ENCODE data around the gene NCOA7. TPM values are rescaled to one million over a fixed set of nuclear protein-coding genes. Genes with fewer than 3 reads are reported as not detected.

The NCOA7 gene
- total RNA-seq, 1 donor from 2014 or later = 11.2 TPM

- Mint-ChIP-seq H3K4me1 (no peaks in the 10 kb centered on the region), H3K36me3 (ENCODE audit: low read depth) (no peaks in the 10 kb centered on the region), H3K27ac (ENCODE audit: unreplicated experiment) (no peak overlapping the region), H3K9me3 (no peaks in the 10 kb centered on the region), H3K4me3 (no peak overlapping the region), H3K27me3 (ENCODE audit: low read depth) (no peaks in the 10 kb centered on the region)
- DNase-seq (ENCODE audit: low read depth, low spot score) = no peak
- TF ChIP-seq CTCF (conservative IDR thresholded peaks at IDR 0.05) = no peak
These were observed 76.8 kb downstream of the NCOA7 start for GRCh38 chr6:125867483-125867942.

- TF ChIP-seq CTCF (conservative IDR thresholded peaks at IDR 0.05) = no peak
- Mint-ChIP-seq H3K36me3 (ENCODE audit: low read depth) (no peaks in the 10 kb centered on the region), H3K4me1 (no peaks in the 10 kb centered on the region), H3K27ac (ENCODE audit: unreplicated experiment) (no peak overlapping the region), H3K4me3 (no peak overlapping the region), H3K27me3 (ENCODE audit: low read depth) (no peaks in the 10 kb centered on the region), H3K9me3 (no peaks in the 10 kb centered on the region)
- DNase-seq (ENCODE audit: low read depth, low spot score) = no peak
These were observed 77.5 kb downstream of the NCOA7 start for GRCh38 chr6:125868252-125868651.

- TF ChIP-seq CTCF (conservative IDR thresholded peaks at IDR 0.05) = no peak
- H3K4me3 Mint-ChIP-seq = no peak overlapping the region
- no peaks in the 10 kb centered on the region for H3K36me3 Mint-ChIP-seq (ENCODE audit: low read depth)
- H3K4me1 Mint-ChIP-seq = no peaks in the 10 kb centered on the region
- H3K27me3 Mint-ChIP-seq (ENCODE audit: low read depth) = no peaks in the 10 kb centered on the region
- no peak for DNase-seq (ENCODE audit: low read depth, low spot score)
- no peaks in the 10 kb centered on the region for H3K9me3 Mint-ChIP-seq
- H3K27ac Mint-ChIP-seq (ENCODE audit: unreplicated experiment) = no peak overlapping the region
These were observed 78.1 kb downstream of the NCOA7 start for GRCh38 chr6:125868678-125869395.

GRCh38 chr6:125869427-125869826 is 78.7 kb downstream of the NCOA7 start:
- no peak overlapping the region for H3K27ac Mint-ChIP-seq (ENCODE audit: unreplicated experiment)
- H3K9me3 Mint-ChIP-seq = no peaks in the 10 kb centered on the region
- H3K4me1 Mint-ChIP-seq = no peaks in the 10 kb centered on the region
- no peak for DNase-seq (ENCODE audit: low read depth, low spot score)
- no peak overlapping the region for H3K4me3 Mint-ChIP-seq
- H3K27me3 Mint-ChIP-seq (ENCODE audit: low read depth) = no peaks in the 10 kb centered on the region
- no peak for TF ChIP-seq CTCF (conservative IDR thresholded peaks at IDR 0.05)
- no peaks in the 10 kb centered on the region for H3K36me3 Mint-ChIP-seq (ENCODE audit: low read depth)

- no peaks in the 10 kb centered on the region for H3K4me1 Mint-ChIP-seq
- H3K27me3 Mint-ChIP-seq (ENCODE audit: low read depth) = no peaks in the 10 kb centered on the region
- no peak for TF ChIP-seq CTCF (conservative IDR thresholded peaks at IDR 0.05)
- H3K9me3 Mint-ChIP-seq = no peaks in the 10 kb centered on the region
- no peak overlapping the region for H3K27ac Mint-ChIP-seq (ENCODE audit: unreplicated experiment)
- no peaks in the 10 kb centered on the region for H3K36me3 Mint-ChIP-seq (ENCODE audit: low read depth)
- no peak for DNase-seq (ENCODE audit: low read depth, low spot score)
- H3K4me3 Mint-ChIP-seq = no peak overlapping the region
These were observed 80.6 kb downstream of the NCOA7 start for GRCh38 chr6:125871365-125871764.
